Activated T-helper 1 cell treated with anti-CD3 and anti-CD28 coated beads, Interleukin-12 subunit alpha, Interleukin-12 subunit beta, Interleukin-2, Interleukin-4 antibody, amounts not matched to agents 30 ng/mL and 10 ng/mL and 1 ng/mL, durations not matched to agents 14 hours and 24 hours and 36 hours (primary cell): ENCODE measurements around the gene LMNTD1. TPM values are rescaled to one million over a fixed set of nuclear protein-coding genes. Genes with fewer than 3 reads are reported as not detected.

Source experiments
- DNase-seq: peaks from one replicate; pipeline ENCODE4 v3.0.0; 2021; ENCODE audit warnings: low spot score
- H3K27ac Mint-ChIP-seq: one replicate; pipeline ENCODE4 v1.8.0; 2021; ENCODE audit warnings: mild to moderate bottlenecking, mixed read lengths
- H3K27me3 Mint-ChIP-seq: one replicate; pipeline ENCODE4 v1.8.0; 2022; ENCODE audit warnings: mild to moderate bottlenecking, moderate library complexity, mixed read lengths; ENCODE audit not compliant: insufficient read depth
- H3K36me3 Mint-ChIP-seq: one replicate; pipeline ENCODE4 v1.8.0; 2021; ENCODE audit warnings: low read depth, mixed read lengths
- H3K4me1 Mint-ChIP-seq: one replicate; pipeline ENCODE4 v1.8.0; 2021; ENCODE audit warnings: low read depth, mixed read lengths
- H3K4me3 Mint-ChIP-seq: one replicate; pipeline ENCODE4 v1.8.0; 2021; ENCODE audit warnings: mild to moderate bottlenecking, moderate library complexity, mixed read lengths
- H3K9me3 Mint-ChIP-seq: one replicate; pipeline ENCODE4 v1.8.0; 2021; ENCODE audit warnings: mixed read lengths
- intact Hi-C: fragments of 100-400 bp; cut with micrococcal nuclease; formaldehyde crosslinking; loops from one replicate; pipeline ENCODE4 v1.15.1; 2024
- total RNA-seq: library from RNA; stranded (reverse); gene quantifications from 2 replicates; pipeline ENCODE4 v1.2.3, GENCODE V29; 2022

Gene LMNTD1
- total RNA-seq, 1 donor from 2014 or later, result not detected

- no peak for DNase-seq
- H3K36me3 Mint-ChIP-seq, result no peaks in the 10 kb centered on the region
- H3K27ac Mint-ChIP-seq, result no peak overlapping the region
- H3K4me1 Mint-ChIP-seq, result no peaks in the 10 kb centered on the region
- peaks cover 3% of the 10 kb centered on the region for H3K9me3 Mint-ChIP-seq
- peaks cover 5% of the 10 kb centered on the region for H3K27me3 Mint-ChIP-seq
- intact Hi-C loops, result no loop called here
- no peak overlapping the region for H3K4me3 Mint-ChIP-seq
Observed at GRCh38 chr12:25463521-25463920, 89.6 kb downstream of the LMNTD1 start.

DNA sequence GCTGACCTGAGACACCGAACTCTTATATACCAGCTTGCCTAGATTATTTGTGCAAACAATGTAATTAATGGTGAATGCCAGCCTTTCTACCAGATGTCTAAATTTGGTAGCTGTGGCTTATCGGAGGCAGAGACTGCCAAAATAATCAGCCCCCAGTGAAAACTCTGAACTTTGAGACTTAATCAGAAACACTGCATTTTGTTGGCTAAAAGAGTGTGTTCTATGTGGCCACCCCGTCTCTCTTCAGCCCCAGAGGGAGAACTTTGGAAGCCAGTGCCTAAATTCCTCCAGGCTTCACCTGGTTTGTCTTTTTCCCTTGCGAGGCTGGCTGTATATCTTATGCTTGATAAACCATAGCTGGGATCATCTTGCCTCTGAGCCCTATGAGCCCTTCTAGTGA lies 90.1 kb downstream of the LMNTD1 start:
- no peaks in the 10 kb centered on the region for H3K4me1 Mint-ChIP-seq
- intact Hi-C loops, result no loop called here
- H3K36me3 Mint-ChIP-seq, result no peaks in the 10 kb centered on the region
- H3K4me3 Mint-ChIP-seq, result no peak overlapping the region
- peaks cover 6% of the 10 kb centered on the region for H3K27me3 Mint-ChIP-seq
- H3K27ac Mint-ChIP-seq, result no peak overlapping the region
- H3K9me3 Mint-ChIP-seq, result peaks cover 3% of the 10 kb centered on the region
- no peak for DNase-seq

DNA sequence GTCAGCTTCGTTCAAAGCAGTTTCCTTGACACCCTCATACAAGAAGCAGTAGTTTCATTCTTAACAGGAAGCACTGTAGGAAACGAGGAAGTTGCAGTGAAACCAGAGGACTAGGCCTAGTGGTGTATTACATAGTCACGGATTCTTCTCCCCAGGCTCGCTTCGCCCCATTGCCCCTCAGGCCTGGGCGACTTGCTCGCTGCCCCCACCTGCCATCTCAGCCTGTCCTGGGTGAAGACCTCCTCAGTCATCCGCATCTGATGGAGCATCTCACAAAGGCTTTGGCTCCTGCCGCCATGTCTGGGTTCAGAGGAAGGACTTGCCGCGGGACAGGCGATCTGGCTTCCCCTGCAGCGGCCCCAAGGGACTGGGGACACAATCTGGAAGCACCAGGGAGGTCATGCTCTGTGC lies 93.5 kb downstream of the LMNTD1 start:
- H3K4me3 Mint-ChIP-seq, result no peak overlapping the region
- peaks cover 10% of the 10 kb centered on the region for H3K27me3 Mint-ChIP-seq
- peaks cover 3% of the 10 kb centered on the region for H3K9me3 Mint-ChIP-seq
- no peaks in the 10 kb centered on the region for H3K4me1 Mint-ChIP-seq
- no peak for DNase-seq
- no peak overlapping the region for H3K27ac Mint-ChIP-seq
- no peaks in the 10 kb centered on the region for H3K36me3 Mint-ChIP-seq
- intact Hi-C loops, result no loop called here

DNA sequence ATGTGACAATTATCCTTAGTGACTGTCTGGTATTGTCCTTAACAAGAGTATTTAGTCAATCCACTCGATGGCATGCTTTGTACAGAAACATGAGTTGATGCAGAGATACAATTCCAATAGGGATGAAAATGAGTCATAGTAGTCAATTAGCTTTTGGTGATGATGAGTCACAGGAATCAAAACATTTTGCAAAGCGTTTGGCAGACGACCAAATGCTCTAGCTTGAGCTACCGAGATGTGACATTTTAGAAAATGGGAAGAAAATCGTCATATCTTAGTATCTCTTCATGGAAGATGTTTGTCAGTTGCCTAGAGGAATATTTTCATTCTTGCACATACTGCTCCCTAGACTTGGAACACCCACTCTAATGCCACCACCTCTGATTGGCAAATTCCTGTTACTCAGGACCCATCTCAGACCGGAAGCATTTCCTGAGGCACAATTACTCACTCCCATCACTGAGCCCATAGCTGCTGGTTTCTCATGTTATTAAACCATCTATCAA lies 95.0 kb downstream of the LMNTD1 start:
- no peak overlapping the region for H3K27ac Mint-ChIP-seq
- H3K27me3 Mint-ChIP-seq, result peaks cover 11% of the 10 kb centered on the region
- H3K4me1 Mint-ChIP-seq, result no peaks in the 10 kb centered on the region
- no peak overlapping the region for H3K4me3 Mint-ChIP-seq
- H3K36me3 Mint-ChIP-seq, result no peaks in the 10 kb centered on the region
- intact Hi-C loops, result no loop called here
- no peaks in the 10 kb centered on the region for H3K9me3 Mint-ChIP-seq
- DNase-seq, result no peak

DNA sequence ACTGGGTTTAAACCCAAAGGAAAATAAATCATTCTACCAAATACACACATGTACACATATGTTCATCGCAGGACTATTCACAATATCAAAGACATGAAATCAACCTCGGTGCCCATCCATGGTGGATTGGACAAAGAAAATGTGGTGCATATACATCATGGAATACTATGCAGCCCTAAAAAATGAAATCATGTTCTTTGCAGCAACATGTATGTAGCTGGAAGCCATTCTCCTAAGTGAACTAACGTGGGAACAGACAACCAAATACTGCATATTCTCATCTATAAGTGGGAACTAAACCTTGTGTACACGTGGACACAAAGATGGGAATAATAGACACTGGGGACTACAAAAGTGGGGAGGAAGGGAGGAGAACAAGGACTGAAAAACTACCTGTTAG lies 96.6 kb downstream of the LMNTD1 start:
- H3K4me1 Mint-ChIP-seq, result no peaks in the 10 kb centered on the region
- H3K27ac Mint-ChIP-seq, result no peak overlapping the region
- H3K9me3 Mint-ChIP-seq, result no peaks in the 10 kb centered on the region
- no peaks in the 10 kb centered on the region for H3K36me3 Mint-ChIP-seq
- no peak overlapping the region for H3K4me3 Mint-ChIP-seq
- intact Hi-C loops, result no loop called here
- no peak for DNase-seq
- H3K27me3 Mint-ChIP-seq, result peaks cover 9% of the 10 kb centered on the region

- Mint-ChIP-seq H3K36me3 (no peaks in the 10 kb centered on the region), H3K9me3 (no peaks in the 10 kb centered on the region), H3K27me3 (peaks cover 9% of the 10 kb centered on the region), H3K4me1 (no peaks in the 10 kb centered on the region), H3K27ac (no peak overlapping the region), H3K4me3 (no peak overlapping the region)
- no peak for DNase-seq
- intact Hi-C loops, result no loop called here
Observed at GRCh38 chr12:25455696-25456095, 97.4 kb downstream of the LMNTD1 start.

- Mint-ChIP-seq H3K4me3 (no peak overlapping the region), H3K27me3 (peaks cover 14% of the 10 kb centered on the region), H3K27ac (no peak overlapping the region), H3K9me3 (no peaks in the 10 kb centered on the region), H3K36me3 (no peaks in the 10 kb centered on the region), H3K4me1 (no peaks in the 10 kb centered on the region)
- DNase-seq, result no peak
- intact Hi-C loops, result no loop called here
Observed at GRCh38 chr12:25449007-25449406, 104.1 kb downstream of the LMNTD1 start.

GRCh38 chr12:25447046-25447445 lies 106.0 kb downstream of the LMNTD1 start:
- H3K4me3 Mint-ChIP-seq, result no peak overlapping the region
- H3K9me3 Mint-ChIP-seq, result no peaks in the 10 kb centered on the region

GRCh38 chr12:25438638-25439037 lies 114.4 kb downstream of the LMNTD1 start:
- no peak for DNase-seq
- Mint-ChIP-seq H3K4me3 (no peak overlapping the region), H3K9me3 (no peaks in the 10 kb centered on the region), H3K27ac (no peak overlapping the region), H3K36me3 (no peaks in the 10 kb centered on the region), H3K27me3 (peaks cover 4% of the 10 kb centered on the region), H3K4me1 (peaks cover 7% of the 10 kb centered on the region)
- intact Hi-C loops, result loop anchor here (10.0 kb wide), 1 partner anchor 1216 kb away; no protein-coding TSS in a partner anchor

More at GRCh38 chr12:25447046-25447445, 106.0 kb downstream of the LMNTD1 start:
- no peaks in the 10 kb centered on the region for H3K36me3 Mint-ChIP-seq
- intact Hi-C loops, result no loop called here
- DNase-seq, result no peak
- no peaks in the 10 kb centered on the region for H3K4me1 Mint-ChIP-seq
- H3K27me3 Mint-ChIP-seq, result peaks cover 12% of the 10 kb centered on the region
- no peak overlapping the region for H3K27ac Mint-ChIP-seq

GRCh38 chr12:25436206-25437030 lies 116.7 kb downstream of the LMNTD1 start:
- peaks cover 7% of the 10 kb centered on the region for H3K4me1 Mint-ChIP-seq
- H3K27me3 Mint-ChIP-seq, result peaks cover 4% of the 10 kb centered on the region
- H3K36me3 Mint-ChIP-seq, result no peaks in the 10 kb centered on the region
- H3K9me3 Mint-ChIP-seq, result no peaks in the 10 kb centered on the region
- peak overlapping the region; percentile 33 for H3K27ac Mint-ChIP-seq
- peak; percentile 25 for DNase-seq
- peak overlapping the region; percentile 24 for H3K4me3 Mint-ChIP-seq
- intact Hi-C loops, result loop anchor here (1.0 to 10.0 kb wide), 3 partner anchors 122 to 1218 kb away; no protein-coding TSS in a partner anchor

GRCh38 chr12:25435431-25435830 lies 117.7 kb downstream of the LMNTD1 start:
- DNase-seq, result no peak
- peaks cover 12% of the 10 kb centered on the region for H3K4me1 Mint-ChIP-seq
- intact Hi-C loops, result loop anchor here (10.0 kb wide), 1 partner anchor 1219 kb away; no protein-coding TSS in a partner anchor

GRCh38 chr12:25434515-25434914 lies 118.6 kb downstream of the LMNTD1 start:
- Mint-ChIP-seq H3K36me3 (no peaks in the 10 kb centered on the region), H3K4me1 (peaks cover 19% of the 10 kb centered on the region), H3K27me3 (peaks cover 2% of the 10 kb centered on the region), H3K27ac (no peak overlapping the region), H3K9me3 (no peaks in the 10 kb centered on the region), H3K4me3 (no peak overlapping the region)
- DNase-seq, result no peak
- intact Hi-C loops, result loop anchor here (10.0 kb wide), 1 partner anchor 1220 kb away; no protein-coding TSS in a partner anchor

More at GRCh38 chr12:25435431-25435830, 117.7 kb downstream of the LMNTD1 start:
- Mint-ChIP-seq H3K36me3 (no peaks in the 10 kb centered on the region), H3K4me3 (no peak overlapping the region), H3K9me3 (no peaks in the 10 kb centered on the region), H3K27me3 (peaks cover 2% of the 10 kb centered on the region), H3K27ac (no peak overlapping the region)

- DNase-seq, result no peak
- peaks cover 2% of the 10 kb centered on the region for H3K27me3 Mint-ChIP-seq
- intact Hi-C loops, result loop anchor here (10.0 kb wide), 1 partner anchor 1221 kb away; no protein-coding TSS in a partner anchor
Observed at GRCh38 chr12:25433581-25434325, 119.3 kb downstream of the LMNTD1 start.

More at GRCh38 chr12:25433581-25434325, 119.3 kb downstream of the LMNTD1 start:
- no peaks in the 10 kb centered on the region for H3K9me3 Mint-ChIP-seq
- no peaks in the 10 kb centered on the region for H3K36me3 Mint-ChIP-seq
- H3K4me1 Mint-ChIP-seq, result peaks cover 19% of the 10 kb centered on the region
- no peak overlapping the region for H3K27ac Mint-ChIP-seq
- H3K4me3 Mint-ChIP-seq, result no peak overlapping the region
